ENCODE data around the gene KLF7.
A peak's percentile ranks its signal among the peaks of the same experiment; 100 is the strongest.

Gene KLF7

DNA sequence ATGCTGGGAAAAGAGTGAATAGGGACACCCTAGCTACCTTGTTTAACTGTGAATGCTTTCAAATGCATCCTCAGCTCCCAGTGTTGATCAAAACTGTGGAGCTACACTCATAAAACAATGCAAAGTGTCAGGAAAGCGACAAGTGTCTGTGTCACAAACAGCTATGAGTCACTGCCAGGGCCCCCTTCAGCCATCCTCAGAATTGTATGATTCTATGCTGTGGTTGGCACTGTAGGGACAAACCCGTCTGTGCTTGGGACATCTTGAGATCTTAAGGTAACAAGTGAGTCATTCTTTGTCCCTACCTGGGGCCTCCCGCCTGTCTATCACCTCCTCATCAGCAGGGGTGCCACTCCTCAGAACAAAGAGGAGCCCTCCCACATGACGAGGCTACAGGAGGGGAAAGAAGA lies 42.4 kb downstream of the KLF7 start:
- DNase-seq: peak; percentile 80

DNA sequence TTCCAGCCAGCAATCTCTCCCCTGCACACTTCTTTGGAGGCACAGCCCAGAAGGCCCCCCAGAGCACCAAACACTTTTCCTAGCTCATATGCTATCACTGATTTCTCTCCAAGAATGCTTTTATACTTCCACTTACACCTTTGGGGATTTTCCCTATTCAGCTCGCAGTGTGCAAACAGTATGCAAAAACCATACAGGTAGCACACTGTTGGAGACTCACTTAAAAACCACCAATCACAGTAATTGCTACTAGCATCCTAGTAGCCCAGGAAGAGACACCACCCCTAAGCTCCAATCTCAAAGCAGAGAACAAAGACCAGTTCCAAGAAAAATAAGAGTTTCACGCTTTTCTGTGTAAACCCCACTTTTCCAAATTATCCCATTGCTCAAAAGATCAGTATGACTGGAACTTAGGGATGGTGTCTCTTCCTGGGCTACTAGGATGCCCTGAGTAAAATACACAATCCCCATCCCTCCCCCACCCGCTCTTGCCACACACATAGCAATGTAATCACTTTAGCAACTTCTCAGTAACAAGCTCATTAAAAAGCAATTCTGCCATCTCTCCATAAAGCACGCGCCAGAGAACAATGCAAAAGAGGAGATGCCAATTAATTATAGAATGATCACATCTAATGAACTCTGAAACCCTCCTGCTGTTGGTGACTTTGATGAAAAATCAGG lies 43.0 kb downstream of the KLF7 start:
- DNase-seq: no peak

GRCh38 chr2:207121784-207122183 lies 44.0 kb downstream of the KLF7 start:
- no peak for DNase-seq

GRCh38 chr2:207119048-207119447 lies 46.7 kb downstream of the KLF7 start:
- DNase-seq: no peak

GRCh38 chr2:207117668-207118067 lies 48.1 kb downstream of the KLF7 start:
- DNase-seq: no peak

DNA sequence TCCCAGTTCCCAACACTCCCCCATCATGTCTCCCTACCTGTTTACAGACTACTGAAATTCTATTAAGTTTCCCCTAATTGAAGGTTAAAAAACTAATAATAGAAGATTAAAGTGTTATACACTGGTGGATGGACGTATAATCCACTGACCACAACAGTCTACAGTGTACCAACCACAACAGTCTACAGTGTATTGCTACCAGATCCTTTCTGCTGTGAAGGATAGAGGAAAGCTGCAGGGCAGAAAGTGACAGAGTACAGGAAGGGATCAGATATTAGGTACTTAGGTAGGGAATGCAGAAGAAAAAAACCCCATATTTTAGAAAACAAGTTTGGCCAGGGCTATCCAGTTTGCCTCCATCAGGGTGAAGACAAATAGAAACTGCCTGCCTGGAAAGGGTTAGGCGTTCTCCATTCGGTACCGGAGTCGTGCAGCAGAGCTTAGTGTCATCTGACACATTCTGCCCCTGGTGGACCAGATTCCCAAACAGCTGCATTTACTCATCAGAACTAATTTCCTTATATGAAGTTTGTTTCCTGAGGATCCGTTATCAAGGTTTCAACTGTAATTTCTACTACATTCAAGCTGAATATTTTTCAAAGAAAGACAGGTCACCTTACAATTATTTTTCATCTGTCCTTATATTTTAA lies 49.9 kb downstream of the KLF7 start:
- no peak for DNase-seq

DNA sequence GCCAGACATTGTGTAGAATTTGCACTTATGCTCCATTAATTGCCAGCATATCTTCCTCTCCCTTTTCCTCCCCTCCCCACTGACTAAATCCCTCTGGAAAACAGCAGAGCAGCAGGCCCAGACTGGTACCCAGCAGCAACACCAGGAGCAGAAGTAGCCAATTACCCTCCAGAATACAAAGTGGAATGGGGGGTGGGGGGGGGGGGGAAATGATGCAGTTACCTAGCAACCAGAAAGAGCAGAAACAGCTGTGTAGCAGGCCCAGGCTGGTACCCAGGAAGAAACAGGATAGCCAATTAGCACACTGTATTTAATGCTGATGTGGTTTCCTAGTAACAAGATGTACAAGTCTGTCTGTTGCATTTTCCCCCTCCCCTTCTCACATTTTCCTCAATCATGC lies 52.3 kb downstream of the KLF7 start:
- DNase-seq: no peak

- DNase-seq: no peak
Measured at GRCh38 chr2:207112785-207113184, 53.0 kb downstream of the KLF7 start.

DNA sequence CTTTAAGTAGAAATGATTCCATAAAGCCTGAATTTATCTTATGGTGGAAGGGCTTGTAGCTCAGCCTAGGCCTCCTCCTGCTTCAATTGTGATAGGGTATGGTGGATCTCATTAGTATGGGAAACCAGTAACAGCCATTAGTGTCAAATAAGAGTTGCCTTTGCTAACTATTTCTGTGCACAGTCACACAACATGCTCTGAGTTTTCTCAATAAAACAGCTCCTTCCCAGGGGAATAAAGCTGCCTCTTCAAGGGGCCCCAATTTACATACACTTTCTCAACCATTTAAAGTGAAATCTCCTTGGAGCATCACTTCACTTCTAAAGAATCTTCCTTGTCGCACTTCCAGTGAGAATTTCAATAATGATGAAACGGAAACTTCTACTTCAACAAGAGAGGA lies 53.4 kb downstream of the KLF7 start:
- no peak for DNase-seq

- no peak for DNase-seq
Measured at GRCh38 chr2:207111757-207112156, 54.0 kb downstream of the KLF7 start.

DNA sequence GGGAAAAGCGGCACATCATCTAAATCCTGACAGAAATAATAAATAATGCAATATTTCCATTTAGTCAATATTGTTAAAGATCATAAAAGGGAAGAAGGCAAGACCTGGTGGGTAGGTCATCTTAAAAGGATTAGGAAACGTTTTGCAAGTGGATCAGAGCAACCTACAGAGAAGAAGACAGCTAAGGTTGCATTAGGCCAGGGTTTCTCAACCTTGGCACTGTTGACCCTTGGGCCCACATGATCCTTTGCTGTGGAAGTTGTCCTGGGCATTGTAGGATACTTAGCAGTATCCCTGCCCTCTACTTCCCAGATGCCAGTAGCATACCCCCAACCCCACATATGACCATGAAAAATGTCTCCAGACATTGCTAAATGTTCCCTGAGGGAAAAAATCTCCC lies 55.0 kb downstream of the KLF7 start:
- no peak for DNase-seq

DNA sequence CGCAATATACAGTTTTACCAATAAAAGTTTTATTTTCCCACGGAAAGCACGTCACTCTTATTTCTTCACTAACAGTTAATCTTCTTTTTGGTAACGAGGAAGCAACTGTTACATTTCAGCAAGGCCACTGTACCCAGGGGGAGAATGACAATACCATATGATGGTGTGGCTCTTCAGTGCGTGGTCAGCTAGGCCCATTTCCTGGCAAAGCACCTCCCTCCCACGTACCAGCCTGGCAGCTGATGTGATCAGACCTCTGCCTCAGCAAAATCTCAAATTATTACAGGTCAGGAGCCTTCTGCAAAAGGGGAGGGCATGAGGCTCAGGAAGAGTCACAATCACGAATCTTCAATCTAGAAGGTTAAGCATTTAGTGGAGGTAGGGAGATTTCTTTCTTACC lies 55.4 kb downstream of the KLF7 start:
- no peak for DNase-seq

- no peak for DNase-seq
Measured at GRCh38 chr2:207109768-207110167, 56.0 kb downstream of the KLF7 start.

GRCh38 chr2:207108440-207108839 lies 57.3 kb downstream of the KLF7 start:
- DNase-seq: no peak

DNA sequence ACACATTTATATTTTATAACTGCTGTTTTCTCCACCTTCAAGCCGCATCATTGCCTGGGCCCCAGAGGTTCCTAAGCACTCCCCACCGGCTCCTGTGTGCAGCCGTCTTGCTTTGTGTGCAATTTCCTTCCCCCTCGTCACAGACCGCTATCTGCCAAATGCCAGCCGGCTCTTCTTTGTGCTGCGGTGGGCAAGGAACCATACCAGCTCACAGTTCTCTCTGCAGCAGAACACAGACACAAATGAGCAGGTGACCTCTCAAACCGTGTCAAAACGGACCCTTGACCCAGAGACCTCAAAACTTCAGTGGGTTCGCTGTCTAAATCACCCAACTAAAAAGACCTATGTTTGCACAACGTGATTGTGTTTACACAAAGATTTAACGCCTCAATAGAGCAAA lies 58.2 kb downstream of the KLF7 start:
- no peak for DNase-seq

- DNase-seq: no peak
Measured at GRCh38 chr2:207107131-207107530, 58.6 kb downstream of the KLF7 start.

DNA sequence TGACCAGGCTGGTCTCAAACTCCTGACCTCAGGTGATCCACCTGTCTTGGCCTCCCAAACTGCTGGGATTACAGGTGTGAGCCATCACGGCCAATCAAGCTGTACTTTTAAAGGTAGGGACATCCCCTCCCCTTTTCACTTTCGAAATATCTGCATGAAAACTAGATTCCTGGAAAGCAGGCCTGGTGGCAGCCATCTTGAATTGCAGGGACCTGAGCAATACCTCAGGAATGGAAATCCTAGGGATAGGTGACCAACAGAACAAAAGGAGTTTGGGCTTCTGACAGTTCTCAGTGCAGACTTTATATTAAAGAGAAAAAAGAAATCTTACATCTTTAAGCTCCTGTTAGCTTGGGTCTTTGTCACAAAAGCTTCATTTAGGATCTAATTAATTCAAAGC lies 62.6 kb downstream of the KLF7 start:
- no peak for DNase-seq

DNA sequence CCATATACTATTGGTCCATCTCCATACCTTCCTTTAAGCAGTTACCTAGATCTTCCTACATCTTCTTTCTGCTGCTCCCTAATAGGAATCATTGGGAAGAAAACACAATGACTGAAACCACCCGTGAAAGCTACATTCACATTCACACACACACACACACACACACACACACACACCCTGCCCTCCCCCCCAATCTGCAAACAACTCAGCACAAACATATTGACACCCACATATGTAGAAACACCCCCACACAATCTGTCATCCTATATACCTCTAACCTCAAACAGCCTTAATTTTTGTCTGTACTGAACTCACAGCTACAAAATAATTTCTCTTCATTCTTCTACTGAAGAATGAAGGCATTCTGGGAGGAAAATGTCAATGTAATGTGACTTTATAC lies 63.8 kb downstream of the KLF7 start:
- DNase-seq: no peak

DNA sequence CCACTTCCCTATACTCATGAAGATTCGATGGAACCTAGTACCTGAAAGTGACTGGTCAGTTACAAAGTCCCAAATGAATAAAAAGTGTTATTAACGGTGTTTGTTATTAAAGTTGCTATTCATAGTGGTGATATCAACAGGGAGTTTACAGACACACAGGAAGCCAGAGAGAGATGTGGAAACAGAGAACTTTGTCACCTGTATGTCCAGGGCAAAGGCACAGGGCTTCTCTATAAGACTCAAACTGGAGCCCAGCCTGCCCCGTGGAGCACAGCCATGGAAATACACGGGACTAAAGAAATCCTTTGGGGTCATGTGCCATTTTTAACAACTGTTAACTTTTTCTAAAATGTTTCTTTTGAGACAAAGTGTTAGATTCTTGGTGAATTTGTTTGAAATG lies 68.5 kb downstream of the KLF7 start:
- no peak for DNase-seq

GRCh38 chr2:207095963-207096362 lies 69.8 kb downstream of the KLF7 start:
- DNase-seq: no peak

DNA sequence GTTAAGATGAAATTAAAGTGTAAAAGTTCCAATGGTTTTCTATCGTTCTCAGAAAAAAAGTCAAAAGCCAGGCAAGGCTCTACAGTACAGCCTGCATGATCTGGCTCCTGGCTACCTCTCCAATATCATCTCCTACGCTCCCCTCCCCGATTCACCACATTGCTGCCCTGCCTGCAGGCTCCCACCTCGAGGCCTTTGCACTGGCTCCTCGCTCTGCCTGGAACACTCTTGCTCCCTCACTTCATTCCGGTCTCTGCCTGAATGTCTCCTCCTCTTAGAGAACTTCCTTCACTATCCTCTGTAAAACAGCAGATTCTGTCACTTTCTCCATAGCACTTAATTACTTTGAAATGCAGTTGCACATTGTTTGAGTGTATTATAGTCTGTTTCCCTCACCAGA lies 72.5 kb downstream of the KLF7 start:
- DNase-seq: no peak

- no peak for DNase-seq
Measured at GRCh38 chr2:207092818-207093217, 72.9 kb downstream of the KLF7 start.

DNA sequence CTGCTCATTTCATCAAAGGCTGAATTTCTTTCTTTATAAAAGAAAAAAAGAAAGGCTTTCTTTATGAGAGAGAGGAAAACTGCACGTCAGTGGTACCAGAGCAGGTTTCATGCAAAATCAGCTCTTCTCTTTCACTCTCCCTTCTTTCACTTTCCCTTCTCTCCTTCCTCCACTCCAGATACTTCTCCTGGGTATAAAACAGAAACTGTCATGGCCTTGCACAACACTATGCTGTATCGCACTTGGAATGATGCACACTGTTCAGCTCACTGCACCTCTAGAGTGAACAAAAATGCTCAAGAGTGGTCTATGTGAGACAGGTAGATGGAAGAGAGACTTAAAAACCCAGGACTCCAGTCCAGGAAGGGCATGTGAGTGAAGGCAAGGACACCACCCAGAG lies 73.8 kb downstream of the KLF7 start:
- DNase-seq: no peak

DNA sequence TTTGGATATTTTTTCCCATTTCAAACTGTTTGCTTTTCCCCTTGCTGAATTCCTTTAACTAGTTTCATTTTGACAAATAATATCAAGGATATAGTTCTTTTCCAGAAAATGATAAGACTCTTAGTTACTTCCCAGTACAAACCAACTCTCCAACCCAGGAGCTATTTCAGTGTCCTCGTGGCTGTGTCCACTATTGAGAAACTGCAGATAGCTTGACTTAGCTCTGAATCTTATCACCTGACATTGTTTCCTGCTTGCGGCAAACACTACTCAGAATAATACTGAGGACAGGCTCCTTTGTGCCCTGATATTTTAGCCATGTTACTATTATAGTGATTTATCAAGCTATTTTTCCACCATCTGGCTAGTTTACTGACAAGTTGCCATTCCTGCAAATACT lies 74.6 kb downstream of the KLF7 start:
- DNase-seq: no peak

GRCh38 chr2:207090389-207090788 lies 75.4 kb downstream of the KLF7 start:
- no peak for DNase-seq
